Pancreas (tissue), 10 donors: ENCODE results near the gene NEMF. TPM values are rescaled to one million over a fixed set of nuclear protein-coding genes. Genes with fewer than 3 reads are reported as not detected.

Source experiments
- ATAC-seq, 4 donors: fragments of 200-7000 bp; cut with Tn5 transposase; one replicate each; pipeline versions ENCODE4 v1.8.0 to v1.9.1; 2020; ENCODE audit warnings: mild to moderate bottlenecking in 4 of 4, moderate library complexity in 4 of 4
- DNase-seq, 6 donors: peaks; one replicate each; pipeline ENCODE4 v3.0.0-alpha.2; 2020
- FAIRE-seq: peaks from 2 replicates; lab custom pipeline; 2012; peaks lifted over from hg19 to GRCh38; lab: Jason Lieb, UNC
- H3K27ac ChIP-seq, 4 donors: fragments of 200-600 bp; sonication (generic); 1 replicate in 3 of 4; 2 replicates in 1 of 4; pipeline versions ENCODE4 v1.5.0 to v1.8.0; 2020
- H3K27me3 ChIP-seq, 4 donors: fragments of 200-600 bp; one replicate each; pipeline ENCODE4 v1.8.0; 2021
- H3K36me3 ChIP-seq, 3 donors: fragments of 200-600 bp; sonication (generic) in 1 of 3; one replicate each; pipeline versions ENCODE4 v1.5.0 to v1.8.0; 2020 to 2021
- H3K4me1 ChIP-seq, 3 donors: fragments of 200-600 bp; one replicate each; pipeline ENCODE4 v1.8.0; 2021
- H3K4me3 ChIP-seq, 4 donors: fragments of 200-600 bp; sonication (generic) in 2 of 4; one replicate each; pipeline versions ENCODE4 v1.5.0 to v1.8.0; 2020 to 2021
- H3K9me3 ChIP-seq, 4 donors: fragments of 200-600 bp; one replicate each; pipeline ENCODE4 v1.8.0; 2021
- CTCF ChIP-seq, 4 donors: fragments of 200-600 bp; sonication (generic) in 3 of 4; IDR thresholded peaks; one replicate each; pipeline versions ENCODE4 v1.5.0 to v1.8.0; 2021; ENCODE audit warnings: antibody characterized with exemption in 4 of 4
- WGBS, 2 donors: extraction: QIAGEN DNeasy Blood & Tissue Kit; methylation state at CpG; one replicate each; pipeline ENCODE4 v1.1.7; 2013; 5-methylcytosine and 5-hydroxymethylcytosine counted together
- intact Hi-C, 3 donors: fragments of 100-400 bp; cut with DNase I; formaldehyde crosslinking; loops; one replicate each; pipeline versions ENCODE4 v1.11.1 to v1.14.2; 2022
- polyA plus RNA-seq, 2 donors: library from polyadenylated mRNA; stranded (reverse); fragments of 200-250 nt; gene quantifications; one replicate each; pipeline ENCODE4 v1.2.3, GENCODE V29; 2013
- total RNA-seq, 6 donors: library from RNA; stranded (reverse); fragmentation: NEBNext Ultra II Directional in 4 of 6; extraction: Animal tissue kit (Norgen Biotek cat#: 25700) in 4 of 6; gene quantifications; one replicate each; pipeline versions ENCODE4 v1.2.1 to v1.2.4, GENCODE V29; 2021 to 2023
- donor health status: healthy with polysubstance abuse.
- donor health status: DM: no; HTN: no; CAD: no; lungs with moderate emphysema.
- donor health status: DM: no; HTN: no; CAD: no.
- donor health status: control.
- donor health status: control.
- donor health status: Bipolar disorder and iron deficiency.
- donor health status: DM: yes; HTN: yes; CAD: no.
- donor health status: DM: no; HTN: no; CAD: no.
- donor health status: DM: no; HTN: no; CAD: no.
- donor health status: DM: yes; HTN: yes; CAD: no.

The NEMF gene
- total and polyA plus RNA-seq, 8 donors, result 17.6 to 32.4 (median 22.1) TPM

GRCh38 chr14:49857427-49858003 lies 4.9 kb upstream of the NEMF start:
- ATAC-seq, result no peak
- no peaks in the 10 kb centered on the region for H3K9me3 ChIP-seq
- FAIRE-seq, result no peak
- no peak for TF ChIP-seq CTCF (IDR thresholded peaks at IDR 0.05)
- WGBS, 2 donors, result 84 to 88% methylated on average over 6 of the region's 6 CpGs
- no peaks in the 10 kb centered on the region for H3K36me3 ChIP-seq
- no peaks in the 10 kb centered on the region for H3K27me3 ChIP-seq
- H3K4me3 ChIP-seq, result no peak overlapping the region
- peaks cover 0 to 3% (median 0%) of the 10 kb centered on the region in 3 donors for H3K4me1 ChIP-seq
- no peak for DNase-seq
- H3K27ac ChIP-seq, result no peak overlapping the region
- intact Hi-C loops, result no loop called here

- Histone ChIP-seq H3K36me3 (peaks cover 0 to 17% (median 0%) of the 10 kb centered on the region in 3 donors), H3K27me3 (no peaks in the 10 kb centered on the region), H3K9me3 (no peaks in the 10 kb centered on the region), H3K4me1 (peaks cover 10 to 11% (median 10%) of the 10 kb centered on the region in 3 donors), H3K27ac (peak overlapping the region in 1 of 4 donors; percentile 81), H3K4me3 (peak overlapping the region in 3 of 4 donors; percentile 65 to 92 (median 72))
- FAIRE-seq, result no peak
- WGBS, 2 donors, result 10 to 14% methylated on average over 23 to 24 of the region's 27 CpGs
- peak; percentile 59 to 77 (median 74) for DNase-seq
- intact Hi-C loops, result no loop called here
- TF ChIP-seq CTCF (IDR thresholded peaks at IDR 0.05), result peak; percentile 40 to 72 (median 63)
- peak; percentile 82 to 88 (median 84) for ATAC-seq
These were observed 1.2 kb upstream of the NEMF start for GRCh38 chr14:49853572-49854375.

DNA sequence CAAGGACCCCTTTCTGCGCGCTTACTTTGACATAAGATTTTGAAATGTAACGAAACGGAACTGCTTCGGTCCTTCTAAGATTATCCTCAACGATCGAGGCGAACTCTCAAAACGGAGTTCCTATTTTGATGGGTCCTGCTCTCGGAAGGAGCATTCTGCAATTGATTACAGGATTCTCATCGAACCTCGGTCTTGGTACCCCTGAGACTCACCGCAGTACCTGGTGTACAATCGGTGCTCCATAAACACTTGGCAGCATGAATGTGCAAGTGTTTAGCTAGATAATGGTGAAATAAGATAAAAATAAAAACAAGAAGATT lies 530 bp upstream of the NEMF start:
- no peaks in the 10 kb centered on the region for H3K9me3 ChIP-seq
- peak in 3 of 4 donors; percentile 2 to 14 (median 8) for ATAC-seq

DNA sequence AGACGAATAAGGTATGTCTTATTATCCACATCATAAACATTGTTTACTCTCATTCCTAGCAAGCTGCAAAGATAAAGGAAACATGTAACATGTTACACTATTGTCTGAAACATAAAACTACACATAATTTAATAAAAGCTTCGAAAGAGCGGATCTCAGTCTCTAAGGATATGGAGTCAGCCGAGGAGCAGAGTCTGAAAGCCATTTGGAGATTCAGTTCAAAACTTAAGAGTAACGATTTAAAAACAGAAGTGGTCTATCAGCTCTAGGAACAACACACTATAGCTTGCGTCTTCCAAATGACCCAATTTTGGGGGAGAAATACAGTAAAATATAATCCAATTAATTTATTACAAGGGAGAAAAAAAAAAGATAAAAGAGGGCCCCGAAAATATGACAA lies 775 bp downstream of the NEMF start:
- TF ChIP-seq CTCF (IDR thresholded peaks at IDR 0.05), result no peak
- H3K9me3 ChIP-seq, result no peaks in the 10 kb centered on the region
- H3K4me1 ChIP-seq, result peaks cover 10 to 11% (median 10%) of the 10 kb centered on the region in 3 donors
- H3K27ac ChIP-seq, result peak overlapping the region in 3 of 4 donors; percentile 62 to 87 (median 81)
- H3K27me3 ChIP-seq, result no peaks in the 10 kb centered on the region
- intact Hi-C loops, result no loop called here
- ATAC-seq (no peak), FAIRE-seq (peak; percentile 9), DNase-seq (no peak)
- 3 to 4% methylated on average over 7 of the region's 7 CpGs for WGBS, 2 donors
- peak overlapping the region; percentile 65 to 92 (median 79) for H3K4me3 ChIP-seq
- H3K36me3 ChIP-seq, result peaks cover 0 to 17% (median 0%) of the 10 kb centered on the region in 3 donors

More for the DNA sequence above, 530 bp upstream of the NEMF start:
- no peaks in the 10 kb centered on the region for H3K27me3 ChIP-seq
- no peak for FAIRE-seq
- TF ChIP-seq CTCF (IDR thresholded peaks at IDR 0.05), result no peak
- peaks cover 10 to 11% (median 10%) of the 10 kb centered on the region in 3 donors for H3K4me1 ChIP-seq
- H3K27ac ChIP-seq, result peak overlapping the region; percentile 62 to 87 (median 74)
- WGBS, 2 donors, result 0 to 1% methylated on average over 14 of the region's 14 CpGs
- H3K4me3 ChIP-seq, result peak overlapping the region; percentile 65 to 92 (median 79)
- DNase-seq, result no peak
- intact Hi-C loops, result no loop called here
- peaks cover 0 to 17% (median 0%) of the 10 kb centered on the region in 3 donors for H3K36me3 ChIP-seq
